K562 (cell line): Measurements from ENCODE around the gene EPHA2. TPM values are rescaled to one million over a fixed set of nuclear protein-coding genes. Genes with fewer than 3 reads are reported as not detected.

Experiments
- BMI1 ChIP-seq: fragments of 150-350 bp; IDR thresholded peaks from 2 replicates; pipeline ENCODE4 v1.6.1; 2014; ENCODE audit warnings: low read length
- EP400 ChIP-seq: fragments of 450-650 bp; IDR thresholded peaks from 2 replicates; pipeline ENCODE4 v1.6.1; 2017; ENCODE audit warnings: antibody characterized with exemption, mild to moderate bottlenecking, moderate library complexity
- GATAD2A ChIP-seq: fragments of 450-650 bp; IDR thresholded peaks from 2 replicates; pipeline ENCODE4 v1.6.1; 2017
- MAX ChIP-seq: sonication (generic); formaldehyde crosslinking; IDR thresholded peaks from 2 replicates; pipeline ENCODE4 v1.9.0; 2022; ENCODE audit warnings: mild to moderate bottlenecking, missing genetic modification reagents
- PCBP1 ChIP-seq: fragments of 200-400 bp; formaldehyde crosslinking; IDR thresholded peaks from 2 replicates; pipeline ENCODE4 v1.6.1; 2018; ENCODE audit warnings: mild to moderate bottlenecking, low read depth, low read length; ENCODE audit not compliant: poor library complexity, severe bottlenecking
- PHF8 ChIP-seq: fragments of 200-600 bp; sonication (generic); IDR thresholded peaks from 2 replicates; pipeline ENCODE4 v1.6.1; 2012; ENCODE audit warnings: mixed run types, mild to moderate bottlenecking, inconsistent platforms, low read length, moderate library complexity, borderline replicate concordance
- POLR2G ChIP-seq: fragments of 200-400 bp; formaldehyde crosslinking; IDR thresholded peaks from 2 replicates; pipeline ENCODE4 v1.6.1; 2017; ENCODE audit warnings: low read depth, mild to moderate bottlenecking, antibody characterized with exemption, low read length, moderate library complexity
- SMAD4 ChIP-seq: fragments of 250-450 bp; sonication (Bioruptor Pico); conservative IDR thresholded peaks from 2 replicates; pipeline ENCODE4 v1.8.0; 2021; ENCODE audit warnings: inconsistent platforms, mild to moderate bottlenecking, moderate library complexity
- TAF1 ChIP-seq: IDR thresholded peaks from 2 replicates; pipeline ENCODE4 v1.6.1; 2011; ENCODE audit warnings: mild to moderate bottlenecking, low read length, moderate library complexity; ENCODE audit not compliant: insufficient read depth, control insufficient read depth, severe bottlenecking; ENCODE audit errors: extremely low read depth
- TAL1 ChIP-seq: fragments of 450-650 bp; IDR thresholded peaks from 2 replicates; pipeline ENCODE4 v1.6.1; 2016; ENCODE audit warnings: mild to moderate bottlenecking
- TEAD1 ChIP-seq, 2 experiments: fragments of 450-650 bp in 1 of 2; sonication (generic) in 1 of 2; formaldehyde crosslinking; IDR thresholded peaks; 2 replicates each; pipeline versions ENCODE4 v1.4.0 to v1.8.0; 2020 to 2022; ENCODE audit warnings: mild to moderate bottlenecking in 2 of 2, missing genetic modification reagents in 1 of 2
- YY1 ChIP-seq, 3 experiments: IDR thresholded peaks; 2 replicates each; pipeline ENCODE4 v1.6.1; 2011; ENCODE audit warnings: low read length in 2 of 3, mild to moderate bottlenecking in 2 of 3, moderate library complexity in 2 of 3, borderline replicate concordance in 1 of 3, control low read depth in 1 of 3, low read depth in 1 of 3; ENCODE audit not compliant: insufficient read depth in 3 of 3, insufficient replicate concordance in 2 of 3, control insufficient read depth in 1 of 3, insufficient read length in 1 of 3; ENCODE audit errors: extremely low read depth in 1 of 3
- ZBTB40 ChIP-seq, 2 experiments: fragments of 450-650 bp in 1 of 2; sonication (generic) in 1 of 2; formaldehyde crosslinking in 1 of 2; IDR thresholded peaks; 2 replicates each; pipeline versions ENCODE4 v1.7.1 to v1.9.0; 2016 to 2022; ENCODE audit warnings: inconsistent platforms in 1 of 2, mild to moderate bottlenecking in 1 of 2, missing genetic modification reagents in 1 of 2
- ZBTB7A ChIP-seq: IDR thresholded peaks from 2 replicates; pipeline ENCODE4 v1.6.1; 2011; ENCODE audit warnings: low read depth, mild to moderate bottlenecking, low read length, moderate library complexity, borderline replicate concordance; ENCODE audit not compliant: control insufficient read depth
- ZNF140 ChIP-seq: fragments of 250-450 bp; sonication (Bioruptor Pico); IDR thresholded peaks from 2 replicates; pipeline ENCODE4 v1.8.0; 2021; ENCODE audit warnings: moderate library complexity, mild to moderate bottlenecking, inconsistent platforms
- polyA plus RNA-seq, 8 experiments: library from polyadenylated mRNA; depleted of rRNA in 4 of 8; stranded (reverse) in 5 of 8; unstranded in 3 of 8; fragments of >200 nt; fragmentation: Nextera tagmentation in 2 of 8; fragmentation: Illumina TruSeq in 1 of 8; extraction: Ambion mirVana in 2 of 8; extraction: Trizol in 1 of 8; gene quantifications; 2 replicates each; pipeline versions ENCODE4 v1.2.1 to v1.2.3, GENCODE V29; 2011 to 2014; ENCODE audit warnings: inconsistent platforms in 1 of 8, missing spikeins in 1 of 8
- total RNA-seq, 7 experiments: library from RNA; depleted of rRNA in 6 of 7; stranded (reverse); fragments of >200 nt in 6 of 7; fragmentation: Illumina TruSeq in 2 of 7; extraction: Trizol in 2 of 7; gene quantifications; 2 replicates each; pipeline versions ENCODE4 v1.2.1 to v1.2.3, GENCODE V29; 2011 to 2021; ENCODE audit warnings: low replicate concordance in 1 of 7

EPHA2 gene
- total and polyA plus RNA-seq, 9 of the 15 experiments (the other 6 are each of a cell fraction or from before 2014, with no cell fraction given) = 0.04 to 0.40 (median 0.07) TPM; not detected in 4

GRCh38 chr1:16167331-16168143, 11.7 kb upstream of the EPHA2 start (continued):
- 0 out of 2 replicates have a peak, but pooled peaks have one; percentile 11 for TF ChIP-seq GATAD2A
- peak; percentile 75 for TF ChIP-seq ZBTB7A
- peak; percentile 40; the same call in 1 of the 2 replicates for TF ChIP-seq SMAD4 (CRISPR knock-in tag)
- no peak for TF ChIP-seq TAL1
- peak; percentile 44; the same call in 1 of the 2 replicates for TF ChIP-seq PHF8
- TF ChIP-seq EP400 = peak; percentile 60; the same call in 1 of the 2 replicates
- 0 out of 4 replicates have a peak, but pooled peaks of 1 of the 2 experiments have one; percentile 16 for TF ChIP-seq TEAD1 (CRISPR knock-in tag; IDR thresholded peaks at IDR 0.05)
- TF ChIP-seq YY1 (IDR thresholded peaks at IDR 0.05; ENCODE audit: borderline replicate concordance in 1 of 3, control insufficient read depth in 1 of 3, extremely low read depth in 1 of 3, insufficient read depth in 3 of 3, insufficient read length in 1 of 3, insufficient replicate concordance in 2 of 3, low read depth in 1 of 3, low read length in 2 of 3) = peak in 2 of 3 experiments; percentile 22 to 72
- peak; percentile 46 for TF ChIP-seq TAF1
- TF ChIP-seq MAX (CRISPR knock-in tag) = peak; percentile 49; the same call in 1 of the 2 replicates
- no peak for TF ChIP-seq ZNF140 (CRISPR knock-in tag)
- TF ChIP-seq POLR2G = peak; percentile 68
- peak; percentile 77 for TF ChIP-seq BMI1
- TF ChIP-seq PCBP1 = peak; percentile 94
- TF ChIP-seq ZBTB40 (IDR thresholded peaks at IDR 0.05) = peak; percentile 46; the same call in 1 of the 2 replicates
- no peak for TF ChIP-seq ZBTB40 (CRISPR knock-in tag; IDR thresholded peaks at IDR 0.05)
